Measurements from ENCODE around the gene GPRIN2.
A peak's percentile ranks its signal among the peaks of the same experiment; 100 is the strongest.

GPRIN2 gene

DNA sequence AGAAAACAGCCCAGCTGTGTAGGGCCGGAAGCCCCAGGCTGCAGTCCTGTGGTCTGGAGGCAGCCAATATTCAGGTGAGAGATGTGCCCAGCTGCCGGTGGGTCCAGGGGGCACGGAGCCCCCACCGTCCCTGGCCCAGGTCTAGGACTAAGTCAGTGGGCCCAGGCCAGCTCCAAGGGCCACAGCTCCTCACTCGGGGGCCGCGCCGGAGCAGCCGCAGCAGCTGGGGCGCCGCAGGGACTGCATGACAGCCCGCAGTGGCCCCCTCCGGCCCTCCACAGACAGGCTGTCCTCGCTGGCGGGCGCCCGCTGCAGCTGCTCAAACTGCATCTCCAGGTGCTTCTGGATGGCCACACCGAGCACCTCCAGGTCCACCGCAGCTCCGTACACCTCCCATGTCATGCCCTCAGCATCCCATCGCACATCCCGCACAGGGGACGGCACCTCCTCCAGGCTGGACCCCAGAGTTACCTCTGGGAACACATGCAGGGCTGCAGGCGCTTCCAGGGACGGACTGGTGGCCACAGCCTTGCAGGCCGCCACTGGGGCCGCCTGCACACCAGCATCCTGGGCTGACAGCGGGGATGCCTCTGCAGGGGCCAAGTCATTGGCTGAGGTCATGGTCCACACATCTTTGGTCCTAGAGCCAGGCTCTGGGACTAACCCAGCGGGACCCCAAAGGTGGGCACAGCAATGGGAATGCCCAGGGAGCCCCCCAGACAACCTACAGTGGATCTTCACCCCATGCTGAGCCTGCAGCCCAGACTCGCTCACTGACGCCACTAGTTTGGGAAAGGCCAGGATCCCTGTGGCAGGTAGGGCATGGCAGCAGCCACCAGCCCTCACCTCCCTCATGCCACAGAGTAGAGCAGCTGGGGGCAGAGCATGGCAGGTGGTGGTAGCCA is 7.0 kb downstream of the GPRIN2 start:
- DNase-seq (ENCODE audit: low read depth, low spot score), result no peak

DNA sequence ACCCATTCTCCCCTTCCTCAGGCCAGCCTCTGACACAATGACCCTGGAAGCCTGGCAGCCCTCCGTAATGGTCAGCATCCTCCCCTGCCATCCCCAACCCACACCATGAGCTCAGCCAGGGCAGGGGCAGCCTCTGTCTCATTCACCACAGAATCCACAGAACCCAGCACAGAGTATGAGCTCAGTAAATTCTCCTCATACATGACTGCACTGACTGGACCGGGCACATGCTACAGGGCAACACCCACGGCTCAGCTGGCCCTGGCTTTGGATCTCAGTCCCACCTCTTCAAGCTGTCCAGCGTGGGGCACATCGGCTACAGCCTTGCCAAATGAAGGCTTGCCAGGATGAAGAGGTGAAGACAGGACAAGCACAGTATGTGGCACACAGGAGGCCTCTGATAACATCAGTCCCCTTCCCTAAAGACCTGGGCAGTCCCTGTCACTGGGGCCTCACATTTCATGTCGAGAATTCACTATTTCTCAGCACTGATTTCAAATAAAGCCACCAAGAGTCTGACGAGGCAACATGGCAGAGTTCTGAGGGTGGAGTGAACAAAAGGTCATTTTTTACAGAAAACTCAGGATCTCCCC is 7.9 kb downstream of the GPRIN2 start:
- no peak for DNase-seq (ENCODE audit: low read depth, low spot score)

DNA sequence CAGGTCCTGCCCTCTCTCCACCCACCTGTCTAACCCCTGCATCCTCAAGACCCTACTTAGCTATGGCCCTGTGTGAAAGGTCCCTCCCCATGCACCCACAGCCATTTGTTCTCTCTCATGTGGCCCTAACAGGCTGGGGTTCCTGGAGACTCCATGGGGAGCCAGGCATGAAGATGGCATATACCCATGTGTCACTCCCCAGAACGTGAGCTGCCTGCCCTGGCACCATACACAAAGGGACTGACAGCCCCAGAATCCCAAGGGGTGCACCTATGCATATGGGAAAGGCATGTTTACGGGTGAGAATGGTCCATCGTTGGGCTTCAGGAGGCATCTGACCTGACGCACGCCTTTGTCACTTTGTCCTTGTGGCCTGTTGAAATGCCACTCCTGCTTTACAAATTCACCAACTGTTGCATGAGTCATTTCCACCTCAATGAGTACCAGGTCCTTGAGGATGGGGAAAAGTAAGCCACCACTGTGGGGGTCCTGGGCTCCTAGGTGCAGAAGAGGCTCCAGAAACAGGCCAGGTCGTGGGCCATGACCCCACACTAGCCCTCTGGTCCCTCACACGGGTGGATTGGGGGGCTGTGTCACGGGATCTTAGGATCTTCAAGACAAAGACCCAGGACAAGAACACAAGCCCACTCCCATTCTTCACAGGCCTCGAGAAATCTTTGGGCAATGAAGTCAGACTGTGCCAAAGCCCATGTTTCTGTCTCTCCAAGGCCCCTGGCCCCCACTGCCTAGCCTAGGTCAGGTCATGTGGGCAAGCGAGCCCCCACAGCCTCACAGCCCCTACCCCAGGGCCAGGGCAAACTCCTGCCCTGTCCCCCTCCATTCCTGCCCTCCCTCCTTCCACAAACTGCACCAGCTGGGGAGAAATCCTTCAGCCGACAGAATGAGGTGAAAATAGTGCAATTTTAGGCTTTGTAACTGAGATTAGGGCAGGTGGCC is 8.6 kb downstream of the GPRIN2 start:
- DNase-seq (ENCODE audit: low read depth, low spot score), result no peak

DNA sequence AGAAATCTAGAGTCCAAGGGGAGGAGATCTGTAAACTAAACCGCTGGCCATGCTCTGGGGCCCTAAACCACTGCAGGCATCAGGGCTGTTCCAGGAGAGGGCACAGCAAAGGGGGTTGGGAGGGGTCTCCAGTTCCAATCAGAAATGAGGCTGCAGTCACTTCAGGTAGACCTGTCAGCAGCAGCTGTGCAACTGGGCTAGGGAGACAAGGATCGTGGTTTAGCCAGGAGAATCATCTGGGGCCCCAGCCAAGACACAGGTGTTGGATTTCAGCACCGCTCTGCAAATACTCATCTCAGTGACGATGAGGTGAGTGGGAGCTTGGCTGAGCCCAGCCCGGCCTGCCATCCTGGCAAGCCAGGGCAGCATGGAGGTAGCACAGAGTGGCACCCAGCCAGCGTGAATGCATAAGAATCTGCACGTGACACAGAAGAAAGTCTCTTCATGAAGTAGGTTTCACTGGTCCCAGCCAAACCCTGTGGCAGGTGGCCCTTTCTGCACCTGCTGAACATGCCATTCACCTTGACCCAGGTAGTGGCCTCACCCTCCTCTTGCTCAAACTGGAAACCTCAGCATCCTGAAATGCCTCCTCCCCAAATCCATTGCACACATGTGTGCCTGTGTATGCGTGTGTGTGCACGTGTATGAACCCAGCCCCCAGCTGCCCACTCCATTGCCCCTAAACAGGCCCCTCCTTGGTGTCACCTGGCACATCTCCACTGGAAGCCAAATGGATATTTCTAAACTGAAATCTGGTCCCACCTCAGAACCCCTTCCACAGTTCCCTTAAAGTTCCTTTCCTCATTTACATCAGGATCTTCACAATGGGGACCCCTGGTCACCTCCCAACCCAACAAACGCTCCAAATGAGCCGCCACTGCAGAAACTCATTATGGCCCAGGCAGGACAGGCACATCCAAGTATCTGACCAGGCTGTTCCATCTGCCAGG is 9.6 kb downstream of the GPRIN2 start:
- DNase-seq (ENCODE audit: low read depth, low spot score), result no peak

DNA sequence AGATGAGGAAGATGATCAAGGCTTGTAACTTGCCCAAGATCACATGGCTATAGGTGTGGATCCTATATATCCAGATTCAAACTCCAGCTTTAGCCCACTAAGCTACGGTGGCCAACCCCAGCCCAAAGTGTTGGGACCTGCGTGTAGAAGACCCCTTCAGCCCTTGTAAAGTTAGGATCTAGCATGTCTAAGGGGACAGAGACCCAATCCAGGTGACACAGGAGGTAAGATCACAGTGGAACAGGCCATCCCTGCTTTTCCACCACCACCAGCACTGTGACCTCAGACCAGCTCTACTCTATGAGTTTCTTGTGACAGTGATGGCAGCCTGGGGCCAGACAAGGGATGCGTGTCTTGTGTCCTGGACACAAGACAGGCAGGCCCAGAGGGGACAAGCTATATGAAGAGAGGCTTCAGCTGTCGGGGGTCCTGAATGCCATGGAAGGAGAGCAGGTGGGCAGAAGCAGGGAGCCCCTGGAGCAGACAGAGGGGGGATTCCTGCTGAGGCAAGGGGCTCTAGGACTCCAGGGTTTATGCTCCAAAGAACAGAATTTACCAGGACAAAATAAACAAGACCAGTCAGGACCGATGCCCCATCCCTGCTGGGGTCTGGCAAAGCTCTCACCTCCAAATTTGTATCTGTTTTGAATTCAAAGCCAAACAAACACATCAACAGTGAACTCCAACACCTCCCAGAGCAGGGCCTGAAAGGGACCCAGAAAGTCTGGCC is 10.4 kb downstream of the GPRIN2 start:
- no peak for DNase-seq (ENCODE audit: low read depth, low spot score)

DNA sequence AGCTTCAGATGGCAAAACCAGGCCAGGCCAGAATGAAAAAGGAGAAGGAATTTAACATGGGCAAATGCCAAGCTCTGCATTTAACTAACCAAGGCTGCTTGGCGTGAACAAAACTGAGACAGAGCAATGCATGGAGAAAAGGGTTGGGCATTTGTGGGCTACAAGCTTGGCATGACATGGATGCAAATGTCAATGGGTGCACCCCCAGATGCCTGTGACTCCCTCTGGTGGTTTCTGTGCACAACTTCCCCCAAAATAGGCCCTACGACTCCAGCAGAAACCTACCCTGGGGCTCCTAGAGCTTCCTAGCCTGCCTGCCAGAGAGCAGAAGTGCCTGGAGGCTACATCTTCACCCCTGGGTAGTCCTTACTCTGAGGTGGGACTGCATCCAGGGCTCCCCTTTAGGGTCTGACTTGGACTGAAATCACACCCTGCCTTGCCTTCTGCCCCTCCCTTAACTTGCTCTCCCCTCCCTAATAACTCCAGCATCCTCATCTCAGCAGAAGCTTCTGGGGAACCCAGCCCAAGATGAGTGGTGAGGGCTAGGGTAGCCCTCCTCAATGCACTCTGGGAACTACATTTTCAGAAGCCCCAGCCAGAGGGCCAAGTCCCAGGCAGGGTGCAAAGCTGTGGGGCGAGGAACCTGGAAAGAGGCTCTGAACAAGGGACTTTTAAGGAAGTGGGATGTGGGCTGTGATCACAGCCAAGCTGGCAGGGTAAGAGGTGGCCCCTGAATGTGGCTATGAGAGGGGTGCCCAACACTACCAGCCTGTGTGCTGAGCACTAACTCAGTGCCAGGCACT is 11.3 kb downstream of the GPRIN2 start:
- DNase-seq (ENCODE audit: low read depth, low spot score), result peak; percentile 50

DNA sequence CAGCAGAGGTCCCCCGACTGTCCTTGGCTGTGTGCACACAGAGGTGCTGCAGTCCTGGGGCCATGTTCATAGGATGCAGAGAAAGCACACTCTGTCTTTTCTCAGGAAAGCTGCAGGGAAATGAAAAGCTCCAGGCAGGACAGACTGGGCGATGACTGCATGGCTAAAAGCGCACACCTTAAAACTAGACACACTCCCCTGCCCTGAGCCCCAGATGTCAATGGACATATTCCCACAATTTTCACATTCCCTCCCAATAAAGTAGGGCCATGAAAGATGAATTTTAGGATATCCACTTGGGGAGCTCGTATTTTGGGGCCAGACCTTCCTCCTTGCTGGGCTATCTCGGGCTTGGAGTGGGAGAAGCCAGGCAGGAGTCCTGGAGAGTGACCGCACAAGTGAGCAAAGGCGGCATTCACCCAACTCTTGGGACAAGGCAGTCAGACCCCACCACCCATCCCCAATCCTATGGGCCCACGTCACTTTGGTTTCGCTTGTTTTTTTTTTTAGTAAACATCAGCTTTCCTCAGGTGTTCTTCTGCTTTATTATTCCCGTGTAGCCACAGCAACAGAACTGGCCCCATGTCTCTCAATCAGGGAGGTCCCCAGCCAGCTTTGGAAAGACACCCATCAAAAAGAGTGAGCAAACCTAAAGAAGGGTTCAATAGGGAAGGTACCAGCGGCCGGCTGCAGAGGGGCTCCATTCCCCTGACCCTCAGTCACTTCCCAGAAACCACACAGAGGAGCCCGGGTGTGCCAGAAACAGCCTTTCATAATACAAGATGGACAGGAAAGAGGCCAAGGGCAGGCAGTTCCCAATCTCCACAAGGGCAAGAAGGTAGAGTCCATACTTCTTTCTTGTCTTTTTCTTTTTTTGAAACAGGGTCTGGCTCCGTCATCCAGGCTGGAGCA is 12.7 kb downstream of the GPRIN2 start:
- DNase-seq (ENCODE audit: low read depth, low spot score), result no peak

DNA sequence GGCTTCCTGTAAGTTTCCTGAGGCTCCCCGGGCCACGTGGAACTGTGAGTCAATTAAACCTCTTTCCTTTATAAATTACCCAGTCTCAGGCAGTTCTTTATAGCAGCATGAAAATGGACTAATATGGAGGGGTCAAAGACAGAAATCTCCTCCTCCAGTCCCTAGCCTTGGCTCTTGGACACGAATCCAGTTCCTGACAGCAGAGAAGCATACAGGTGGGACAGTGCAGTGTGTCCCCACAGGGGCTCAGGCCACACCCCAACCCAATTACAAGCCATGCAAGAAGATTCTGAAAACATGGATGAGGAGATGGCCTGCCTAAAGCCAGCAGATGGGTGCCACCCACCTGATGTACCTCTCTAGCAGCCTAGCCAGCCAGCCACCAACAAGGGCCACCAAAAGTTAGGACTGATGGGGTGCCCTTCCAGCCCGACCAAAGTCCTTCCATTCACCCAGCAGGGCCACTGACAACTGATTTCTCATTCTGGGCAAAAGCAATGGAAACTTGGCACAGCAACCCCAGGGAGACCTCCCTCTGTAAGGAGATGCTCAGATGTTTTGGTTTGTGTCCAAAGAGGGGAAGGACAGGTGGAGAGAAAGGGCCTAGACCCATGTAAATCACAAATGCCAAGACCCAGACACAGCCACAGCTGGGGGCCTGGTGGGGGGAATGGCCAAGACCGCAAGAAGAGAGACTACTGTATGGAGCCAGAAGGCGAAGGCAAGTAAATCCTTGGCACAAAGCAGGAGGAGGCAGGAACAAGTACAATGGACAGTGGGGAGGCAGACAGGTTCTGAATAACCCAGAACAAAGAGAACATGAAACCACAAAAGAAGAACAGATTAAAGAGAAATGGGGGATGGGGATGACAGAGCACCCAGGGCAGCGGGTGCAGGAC is 13.6 kb downstream of the GPRIN2 start:
- DNase-seq (ENCODE audit: low read depth, low spot score), result no peak

DNA sequence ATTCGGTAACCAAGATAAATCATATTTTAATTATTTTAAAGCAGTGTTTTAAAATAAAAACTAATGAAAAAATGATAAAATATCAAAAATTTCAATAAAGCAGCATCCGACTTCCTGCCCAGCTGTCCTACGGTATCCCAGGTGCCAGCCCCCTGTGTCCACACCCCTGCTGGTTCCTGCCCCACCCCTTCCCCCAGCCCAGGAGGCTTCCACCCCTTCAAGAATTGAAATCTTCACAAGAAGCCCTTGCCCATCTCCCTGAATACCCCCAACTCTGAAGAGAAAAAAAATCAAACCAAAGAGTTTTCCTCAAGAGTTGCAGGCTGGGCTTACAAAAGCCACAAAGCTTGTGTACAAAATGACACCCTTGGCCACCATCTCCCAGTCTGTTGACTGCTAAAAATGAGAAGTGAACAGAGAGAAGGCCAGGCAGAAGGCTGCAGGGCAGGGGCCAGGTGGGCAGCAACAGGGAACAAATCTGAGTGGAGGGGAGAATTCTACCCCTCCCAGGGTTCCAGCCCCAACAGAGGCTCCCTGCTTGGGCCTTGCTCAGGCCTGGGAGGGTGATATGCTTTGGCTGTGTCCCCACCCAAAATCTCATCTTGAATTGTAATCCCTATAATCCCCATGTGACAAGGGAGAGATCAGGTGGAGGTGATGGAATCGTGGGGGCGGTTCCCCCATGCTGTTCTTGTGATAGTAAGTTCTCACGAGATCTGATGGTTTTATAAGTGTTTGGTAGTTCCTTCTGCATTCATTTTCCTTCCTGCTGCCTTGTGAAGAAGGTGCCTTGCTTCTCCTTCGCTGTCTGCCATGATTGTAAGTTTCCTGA is 14.5 kb downstream of the GPRIN2 start:
- no peak for DNase-seq (ENCODE audit: low read depth, low spot score)

DNA sequence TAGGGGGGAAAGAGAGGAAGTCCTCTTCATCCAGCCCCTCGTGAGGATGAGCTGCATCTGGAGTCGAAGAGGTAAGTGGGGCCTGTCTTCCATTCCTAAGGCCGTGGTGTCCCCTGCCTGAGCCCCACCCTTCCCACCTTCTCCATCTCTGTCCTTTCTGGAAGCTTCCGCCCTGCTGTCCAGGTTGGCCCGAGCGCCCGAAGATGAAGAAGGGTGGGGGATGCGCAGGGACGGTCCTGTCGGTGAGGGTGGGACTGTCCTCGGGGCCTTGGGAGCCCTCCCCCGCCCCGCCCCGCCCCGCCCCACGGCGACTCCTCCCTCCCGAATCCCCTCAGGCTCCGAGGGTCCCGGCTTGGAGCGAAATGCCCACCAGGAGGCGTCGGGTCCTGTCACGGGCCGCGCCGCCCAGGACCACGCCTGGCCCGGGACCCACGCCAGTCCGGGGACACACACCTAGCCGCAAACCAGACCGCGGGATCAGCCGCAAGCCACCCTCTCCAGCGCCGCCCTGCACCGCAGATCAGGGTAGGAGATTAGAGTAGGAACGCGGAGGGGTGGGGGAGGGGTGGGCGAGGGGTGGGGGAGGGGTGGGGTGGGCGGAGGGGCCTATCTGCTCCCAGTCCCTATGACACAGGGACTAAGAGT is 15.3 kb downstream of the GPRIN2 start:
- DNase-seq (ENCODE audit: low read depth, low spot score), result peak; percentile 74

DNA sequence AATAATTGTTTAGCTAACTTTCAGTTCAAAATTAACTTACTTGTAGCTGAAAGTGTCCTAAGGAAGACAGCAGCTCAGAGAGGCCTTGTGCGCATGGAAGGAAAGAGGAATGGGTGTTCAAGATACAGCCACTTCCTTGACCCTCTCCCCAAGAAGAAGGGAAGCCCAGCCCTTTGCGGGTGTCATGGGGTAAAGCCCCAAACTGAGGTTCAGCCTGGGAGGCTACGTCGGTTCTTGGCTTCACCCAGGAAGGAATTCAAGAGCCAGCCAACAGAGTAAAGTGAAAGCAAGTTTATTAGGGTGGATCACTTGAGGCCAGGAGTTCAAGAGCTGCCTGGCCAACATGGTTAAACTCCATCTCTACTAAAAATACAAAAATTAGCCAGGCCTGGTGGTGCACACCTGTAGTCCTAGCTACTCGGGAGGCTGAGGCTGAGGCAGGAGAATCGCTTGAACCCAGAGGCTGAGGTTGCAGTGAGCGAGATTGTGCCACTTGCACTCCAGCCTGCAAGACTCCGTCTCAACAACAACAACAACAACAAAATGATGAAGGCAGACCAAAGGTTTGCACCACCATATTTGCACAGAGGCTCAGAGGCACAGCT is 15.9 kb downstream of the GPRIN2 start:
- DNase-seq (ENCODE audit: low read depth, low spot score), result no peak

DNA sequence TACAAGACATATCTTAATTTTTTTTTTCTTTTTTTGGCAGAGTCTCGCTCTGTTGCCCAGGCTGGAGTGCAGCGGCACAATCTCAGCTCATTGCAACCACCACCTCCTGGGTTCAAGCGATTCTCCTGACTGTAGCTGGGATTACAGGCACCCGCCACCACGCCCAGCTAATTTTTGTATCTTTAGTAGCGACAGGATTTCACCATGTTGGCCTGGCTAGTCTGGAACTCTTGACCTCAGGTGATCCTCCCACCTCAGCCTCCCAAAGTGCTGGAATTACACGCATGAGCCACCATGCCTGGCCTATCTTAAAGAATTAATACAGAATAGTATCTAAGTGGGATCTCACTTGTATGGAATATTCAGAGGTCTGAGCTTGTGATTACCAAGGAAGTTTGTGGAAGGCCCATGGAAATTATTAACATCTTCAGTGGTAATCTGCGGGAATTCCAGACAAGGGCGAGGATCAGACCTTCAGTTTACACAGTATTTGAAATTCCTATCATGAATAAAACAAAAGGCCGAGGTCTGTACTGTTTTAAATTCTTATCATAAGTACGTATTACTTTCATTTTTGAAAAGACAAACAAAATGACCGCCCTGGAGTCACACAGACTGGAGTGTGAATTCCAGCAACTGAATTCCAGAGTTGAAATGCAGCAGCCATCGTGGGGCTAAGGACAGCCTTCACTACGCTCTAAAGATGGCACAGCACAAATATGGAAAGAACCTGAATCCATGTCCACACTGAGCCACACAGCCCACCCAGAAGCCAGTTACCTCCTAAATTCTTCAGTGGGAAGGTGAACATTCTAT is 16.7 kb downstream of the GPRIN2 start:
- DNase-seq (ENCODE audit: low read depth, low spot score), result no peak

DNA sequence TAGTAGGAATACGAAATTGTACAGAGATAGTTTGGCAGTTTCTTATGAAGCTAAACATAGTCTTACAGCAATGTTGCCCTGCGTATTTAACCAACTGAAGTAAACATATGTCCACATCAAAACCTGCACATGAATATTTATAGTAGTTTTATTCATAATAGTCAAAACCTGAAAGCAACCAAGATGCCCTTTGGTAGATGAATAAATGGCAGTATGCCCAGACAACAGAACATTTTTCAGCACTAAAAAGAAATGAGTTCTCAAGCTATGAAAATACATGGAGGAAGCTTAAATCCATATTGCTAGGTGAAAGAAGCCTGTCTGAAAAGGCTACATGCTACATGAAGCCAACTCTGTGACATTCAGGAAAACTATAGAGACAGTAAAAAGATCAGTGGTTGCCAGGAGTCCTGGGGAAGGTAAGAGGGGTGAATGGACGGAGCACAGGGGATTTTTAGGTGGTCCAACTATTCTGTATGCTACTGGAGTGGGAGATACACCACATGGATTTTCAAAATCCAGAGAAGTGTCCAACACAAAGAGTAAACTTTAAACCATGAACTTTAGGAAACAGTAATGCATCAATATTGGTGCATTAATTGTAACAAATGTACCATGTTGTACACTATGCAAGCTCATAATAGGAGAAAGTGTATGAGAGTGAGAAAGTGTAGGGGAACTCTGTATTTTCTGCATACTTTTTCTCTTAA is 17.6 kb downstream of the GPRIN2 start:
- DNase-seq (ENCODE audit: low read depth, low spot score), result no peak

DNA sequence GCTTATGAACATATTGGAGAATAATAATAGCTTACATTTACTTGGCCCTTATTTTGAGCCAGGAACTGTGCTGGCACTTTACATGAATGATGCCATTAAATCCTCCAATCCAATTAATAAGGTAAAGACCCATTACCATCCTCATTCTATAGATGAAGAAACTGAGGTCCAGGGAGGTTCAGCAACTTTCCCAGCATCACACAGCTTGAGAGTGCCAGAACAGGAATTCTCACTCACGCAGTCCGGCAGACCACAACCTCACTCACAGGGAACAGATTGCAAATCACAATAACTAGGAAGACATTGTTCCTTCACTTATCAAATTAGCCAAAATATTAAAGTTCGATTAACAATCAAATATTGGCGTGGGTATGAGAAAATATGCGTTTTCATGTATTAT is 18.3 kb downstream of the GPRIN2 start:
- no peak for DNase-seq (ENCODE audit: low read depth, low spot score)
